ENCODE results near the gene SYT8.
A peak's percentile ranks its signal among the peaks of the same experiment; 100 is the strongest.

SYT8 gene

DNA sequence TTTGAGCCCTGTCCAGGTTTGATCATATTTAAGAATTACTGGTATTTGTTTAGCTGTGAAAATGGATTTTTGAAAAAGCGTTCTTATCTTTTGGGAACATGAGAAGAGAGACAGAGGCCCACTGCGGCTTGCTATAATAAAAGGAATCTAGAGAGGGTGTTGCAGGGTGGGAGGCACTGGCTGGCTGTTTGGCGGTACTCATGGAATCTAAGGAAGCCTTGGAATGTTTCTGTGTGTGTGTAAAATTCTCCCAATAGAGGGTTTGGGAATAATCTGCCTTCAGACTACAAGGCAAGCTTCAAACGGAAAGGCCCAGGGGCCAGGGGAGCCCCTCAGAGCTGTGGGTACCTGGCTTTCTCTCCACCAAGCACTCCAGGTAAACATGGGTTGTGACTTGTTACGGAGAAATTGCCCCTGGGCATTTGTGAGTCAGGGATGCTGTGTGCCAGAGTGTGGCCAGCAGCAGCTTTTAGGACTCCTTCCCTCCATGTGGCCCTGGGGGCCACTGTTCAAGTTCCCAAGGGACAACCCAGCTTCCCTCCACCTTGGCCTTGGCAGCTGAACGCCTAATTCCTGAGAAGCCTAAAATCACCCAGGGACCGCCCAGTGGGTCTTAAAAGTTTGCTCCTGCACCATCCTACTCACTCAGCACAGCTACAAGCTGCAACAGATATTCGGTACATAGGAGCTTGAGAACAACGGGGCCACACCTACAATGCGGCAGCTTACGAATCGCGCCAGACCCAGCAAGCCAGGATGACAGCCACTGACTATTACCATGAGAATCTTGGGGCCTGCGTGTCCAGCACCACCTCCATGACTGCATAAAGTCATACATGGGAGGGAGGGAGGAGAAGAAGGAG, 14.1 kb upstream of the SYT8 start:
- no peak for DNase-seq

DNA sequence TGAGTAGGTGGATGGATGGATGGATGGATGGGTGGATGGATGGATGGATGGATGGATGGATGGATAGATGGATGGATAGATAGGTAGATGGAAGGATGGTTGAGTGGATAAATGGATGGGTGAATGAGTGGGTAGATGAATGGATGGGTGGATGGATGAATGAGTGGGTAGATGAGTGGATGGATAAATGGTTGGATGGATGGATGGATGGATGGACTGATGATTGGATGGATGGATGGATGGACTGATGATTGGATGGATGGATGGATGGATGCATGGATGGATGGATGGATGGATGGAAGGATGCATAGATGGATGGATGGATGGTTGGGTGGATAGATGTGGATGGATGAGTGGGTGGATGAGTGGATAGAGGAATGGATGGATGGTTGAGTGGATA, 13.2 kb upstream of the SYT8 start:
- DNase-seq = no peak

GRCh38 chr11:1822648-1823375, 12.0 kb upstream of the SYT8 start:
- DNase-seq = no peak

GRCh38 chr11:1823376-1824220, 11.2 kb upstream of the SYT8 start:
- no peak for DNase-seq

- no peak for DNase-seq
These were observed 10.4 kb upstream of the SYT8 start for GRCh38 chr11:1824221-1825038.

GRCh38 chr11:1825039-1825740, 9.6 kb upstream of the SYT8 start:
- no peak for DNase-seq

- no peak for DNase-seq
These were observed 8.9 kb upstream of the SYT8 start for GRCh38 chr11:1825785-1826451.

DNA sequence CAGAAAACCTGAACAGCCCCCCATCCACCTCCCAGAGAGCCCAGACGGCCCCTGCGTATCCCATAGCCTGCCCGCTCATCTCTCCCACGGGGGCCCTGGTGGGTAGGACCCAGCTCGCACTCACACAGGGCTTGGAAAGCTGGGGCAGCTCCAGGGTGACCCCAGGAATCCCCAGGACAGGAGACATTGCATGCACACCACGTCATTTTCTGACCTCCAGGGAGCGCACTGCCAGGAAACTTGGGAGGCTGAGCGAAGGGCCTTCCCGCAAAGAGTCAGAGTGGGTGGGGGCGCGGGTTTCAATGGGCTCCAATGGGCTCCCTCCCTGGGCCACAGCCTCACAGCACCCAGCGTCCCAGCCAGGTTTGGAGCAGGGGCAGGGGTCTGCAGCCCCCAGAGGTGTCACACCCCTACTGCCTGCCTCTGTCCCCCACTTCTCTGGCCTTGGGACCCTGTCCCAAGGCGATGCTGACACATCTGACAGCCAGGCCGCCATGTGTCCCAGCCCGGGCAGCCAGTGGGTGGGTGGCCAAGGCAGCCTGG, 8.2 kb upstream of the SYT8 start:
- no peak for DNase-seq

DNA sequence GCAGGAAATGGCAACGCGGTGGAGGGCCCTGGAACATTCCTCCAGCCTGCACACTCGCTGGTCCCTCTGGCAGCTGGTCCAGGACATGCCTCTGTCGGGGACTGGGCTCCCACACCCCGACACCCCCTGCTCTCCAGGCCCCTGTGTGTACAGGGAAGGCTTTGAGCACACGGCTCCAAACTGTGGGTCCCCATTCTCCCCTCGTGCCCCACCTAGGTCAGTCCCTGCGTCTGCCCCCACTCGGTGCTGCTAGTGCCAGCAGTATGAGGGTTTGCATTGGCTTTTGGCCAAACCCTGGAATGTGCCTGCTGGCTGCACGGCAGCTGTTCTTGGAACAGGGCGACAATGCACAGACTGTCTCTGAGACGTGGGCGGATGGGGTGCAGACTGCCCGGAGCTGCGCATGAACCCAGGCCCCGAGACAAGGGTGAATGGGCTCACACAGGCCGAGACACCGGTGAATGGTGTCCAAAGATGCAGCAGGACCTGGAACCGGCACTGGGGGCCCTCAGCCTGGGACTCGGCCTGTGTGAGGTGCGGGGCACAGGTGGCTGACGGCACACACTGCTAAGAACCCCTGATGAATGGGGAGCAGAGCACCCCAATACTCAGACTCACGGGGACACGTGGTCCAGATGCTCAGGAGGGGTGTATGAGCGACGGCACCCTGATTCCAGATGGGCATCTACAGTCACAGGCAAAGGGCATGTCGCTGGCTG, 7.5 kb upstream of the SYT8 start:
- peak; percentile 77 for DNase-seq

DNA sequence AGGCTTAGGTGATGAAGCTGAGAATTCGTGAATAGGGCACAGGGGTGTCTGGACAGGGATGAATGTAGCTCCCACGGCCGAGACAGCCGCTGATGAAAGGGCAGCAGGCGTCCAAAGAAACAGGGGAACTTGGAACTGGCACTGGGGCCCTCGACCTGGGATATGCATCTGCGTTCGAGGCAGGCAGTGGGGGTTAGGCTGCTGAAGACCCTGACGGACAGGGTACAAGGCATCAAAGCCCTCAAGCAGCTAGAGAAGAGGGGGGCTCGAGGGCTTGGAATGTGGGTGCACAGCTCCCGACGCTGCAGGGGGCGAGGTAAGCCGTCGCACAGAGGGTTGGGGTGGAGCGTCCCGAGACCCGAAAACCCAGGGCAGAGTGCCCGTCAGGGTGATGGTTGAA, 6.9 kb upstream of the SYT8 start:
- no peak for DNase-seq

GRCh38 chr11:1828542-1828941, 6.2 kb upstream of the SYT8 start:
- no peak for DNase-seq

- no peak for DNase-seq
These were observed 5.6 kb upstream of the SYT8 start for GRCh38 chr11:1829039-1829820.

- DNase-seq = no peak
These were observed 4.8 kb upstream of the SYT8 start for GRCh38 chr11:1830004-1830321.

DNA sequence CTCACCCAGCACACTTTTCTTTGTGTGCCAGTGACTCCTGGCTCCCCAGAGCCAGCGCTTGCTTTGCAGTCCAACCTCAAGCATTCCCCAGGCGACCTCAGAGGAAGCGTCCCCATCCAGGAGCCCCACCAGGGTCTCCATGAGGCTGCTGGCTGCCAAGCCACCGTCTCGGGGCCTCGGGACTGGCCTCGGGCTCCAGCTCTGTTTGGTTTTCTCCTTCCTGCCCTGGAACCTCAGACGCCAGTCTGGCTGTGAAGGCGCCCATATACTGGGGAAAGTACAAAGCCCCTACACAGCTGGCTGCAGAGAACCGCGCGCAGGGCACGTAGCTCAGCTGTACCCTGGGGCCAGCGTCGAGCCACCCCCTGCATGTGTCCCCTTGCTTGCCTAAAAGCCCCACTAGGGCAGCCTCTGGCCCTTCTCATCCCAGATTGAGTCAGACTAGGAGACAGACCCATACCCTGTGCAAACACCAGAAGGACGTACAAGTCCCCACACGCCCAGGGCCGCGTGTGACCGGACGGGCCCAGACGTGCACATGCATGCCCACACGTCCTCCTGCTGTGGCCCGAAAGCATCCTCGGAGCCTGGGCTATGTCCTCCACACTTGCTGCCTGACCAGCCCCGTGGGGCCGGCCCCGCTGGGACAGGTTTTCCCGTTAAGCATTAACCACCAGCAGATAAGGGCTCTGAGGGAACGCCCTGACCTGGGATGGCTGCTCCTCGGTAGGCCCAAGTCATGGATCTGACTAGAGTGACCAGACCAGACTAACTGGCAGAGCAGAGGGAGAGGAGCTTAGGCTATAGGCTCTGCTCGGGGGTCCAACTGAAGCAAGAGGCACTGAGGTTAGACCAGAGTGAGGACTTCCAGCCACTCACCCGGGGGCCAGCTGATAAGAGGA, 4.2 kb upstream of the SYT8 start:
- peak; percentile 59 for DNase-seq

DNA sequence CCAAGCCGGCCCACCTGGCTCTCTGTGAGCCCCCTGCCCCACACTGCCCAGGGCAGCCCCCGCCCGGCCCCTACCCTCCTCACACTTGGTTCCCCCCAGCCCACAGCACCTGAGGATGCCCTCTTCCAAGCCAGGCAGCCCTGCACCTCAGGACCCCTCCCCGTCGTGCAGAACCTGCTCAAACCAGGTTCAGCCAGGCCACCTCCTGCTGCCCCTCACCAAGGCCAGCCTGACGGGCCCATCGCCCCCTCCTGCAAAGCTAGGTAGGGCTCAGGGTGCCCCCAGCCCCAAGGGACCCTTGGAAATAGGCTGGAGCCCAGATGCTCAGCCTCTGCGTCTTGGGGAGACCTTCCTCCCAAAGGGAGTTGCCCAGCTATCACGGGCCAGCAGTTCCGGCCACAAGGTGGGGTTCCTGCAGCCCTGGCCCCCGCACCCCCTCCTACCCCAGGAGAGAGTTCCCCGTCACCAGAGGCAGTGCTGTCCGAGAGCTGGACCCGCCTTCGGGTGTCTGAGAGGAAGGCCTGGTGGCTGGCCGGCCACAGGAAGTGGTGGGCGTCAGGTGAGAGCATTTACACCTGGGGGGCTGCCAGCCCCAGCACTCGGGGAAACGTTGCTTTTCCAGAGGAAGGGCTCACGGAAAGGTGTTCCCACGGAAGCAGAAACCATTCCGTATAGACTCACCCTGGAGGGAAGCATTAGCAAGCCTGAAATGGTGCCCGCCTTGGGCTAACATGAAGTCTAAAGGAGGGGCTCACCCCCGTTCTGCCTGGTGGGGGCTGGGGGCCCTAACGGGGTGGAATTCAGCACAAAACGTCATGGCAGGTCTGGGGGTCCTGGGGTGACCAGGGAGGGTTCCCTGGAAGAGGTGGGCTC, 3.2 kb upstream of the SYT8 start:
- no peak for DNase-seq

DNA sequence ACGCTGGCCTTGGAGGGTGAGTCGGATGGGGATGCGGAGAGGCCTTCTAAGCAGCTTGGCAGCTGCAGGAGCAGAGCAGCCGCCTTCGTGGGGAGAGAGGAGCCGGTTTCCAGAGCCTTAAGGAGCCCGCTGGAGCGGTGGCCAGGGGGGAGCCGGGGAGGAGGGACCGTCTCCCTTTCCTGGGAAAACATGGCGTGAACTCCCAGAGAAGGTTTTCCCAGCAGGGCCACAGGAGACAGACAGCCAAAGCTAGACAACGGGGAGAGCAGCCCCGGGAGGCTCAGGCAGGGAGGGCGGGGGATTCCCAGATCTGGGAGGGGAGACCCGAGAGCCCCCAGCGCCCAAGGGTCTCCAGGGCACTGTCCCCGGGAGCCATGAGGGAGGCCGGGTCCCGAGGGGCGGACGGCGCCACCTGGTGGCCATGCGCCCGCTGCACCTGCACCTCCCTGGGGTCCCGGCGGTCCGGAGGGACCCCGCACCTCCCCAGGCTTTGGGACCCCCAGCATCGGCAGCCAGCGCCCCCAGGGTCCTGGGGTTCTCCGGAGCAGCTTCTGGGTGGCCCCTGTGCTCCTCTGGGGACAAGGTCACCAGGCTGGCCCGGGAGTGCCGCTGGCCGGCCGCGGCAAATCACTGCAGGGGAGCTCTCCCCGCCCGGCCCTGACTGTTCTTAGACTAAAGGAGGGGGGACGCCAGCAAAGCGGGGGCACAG, 2.4 kb upstream of the SYT8 start:
- DNase-seq = no peak

DNA sequence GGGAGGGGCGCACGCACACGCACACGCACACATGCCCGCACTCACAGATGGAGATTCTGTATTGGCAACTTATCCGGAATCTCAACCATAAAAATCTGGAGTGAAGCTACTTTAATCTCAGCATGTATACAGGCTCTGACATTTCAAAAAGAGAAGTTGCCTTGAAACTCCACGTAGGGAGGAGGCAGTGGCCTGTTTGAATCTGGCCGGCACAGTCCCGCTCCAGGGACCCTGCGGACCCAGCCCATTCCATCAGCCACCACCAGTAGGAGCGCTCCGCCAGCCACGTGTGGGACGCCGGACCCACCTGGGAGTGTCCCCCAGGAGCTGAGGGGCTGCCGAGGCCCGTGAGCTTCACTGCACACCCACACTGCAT, 1.9 kb upstream of the SYT8 start:
- no peak for DNase-seq
